ENCODE data around the gene RCAN2.

The RCAN2 gene

DNA sequence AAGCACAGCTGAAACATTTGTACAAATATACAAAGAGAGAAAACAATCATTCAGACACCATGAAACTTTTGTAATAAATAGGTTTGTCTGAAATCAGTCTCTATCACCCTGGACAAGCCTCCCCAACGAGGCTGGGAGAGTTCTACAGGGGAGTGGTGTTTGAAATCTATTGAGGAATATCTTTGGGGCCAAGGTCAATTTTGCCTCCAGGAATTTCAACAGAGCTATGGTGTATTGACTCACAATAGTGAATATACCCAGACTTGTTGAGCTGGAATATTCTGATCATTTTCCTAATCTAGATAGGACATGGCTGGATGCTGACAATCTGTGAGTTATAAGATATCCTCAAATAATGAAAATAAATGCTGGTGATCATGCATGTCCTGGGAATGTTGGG is 269.0 kb downstream of the RCAN2 start:
- Histone ChIP-seq H2AFZ (ENCODE audit: low read length) (no peak overlapping the region), H3K9ac (ENCODE audit: low read length) (no peak overlapping the region), H3K4me3 (ENCODE audit: low read length) (no peak overlapping the region), H4K20me1 (ENCODE audit: insufficient read depth, low read length) (no peaks in the 10 kb centered on the region), H3K4me2 (ENCODE audit: low read depth, low read length) (no peak overlapping the region), H3K9me2 (replicated peaks; ENCODE audit: insufficient read depth, low read length) (no peaks in the 10 kb centered on the region), H3K79me2 (ENCODE audit: low read length) (no peaks in the 10 kb centered on the region), H3F3A (ENCODE audit: insufficient read depth, low read length) (no peaks in the 10 kb centered on the region), H3K4me1 (ENCODE audit: low read length) (peaks cover 9% of the 10 kb centered on the region; the same call in 1 of the 2 replicates), H3K27ac (ENCODE audit: low read length) (no peak overlapping the region), H3K36me3 (replicated peaks; ENCODE audit: insufficient read depth, low read length) (no peaks in the 10 kb centered on the region), H3K27me3 (replicated peaks; ENCODE audit: insufficient read depth, low read length) (no peaks in the 10 kb centered on the region), H3K9me3 (replicated peaks; ENCODE audit: insufficient read depth, low read length) (no peaks in the 10 kb centered on the region)
- no peak for DNase-seq
- TF ChIP-seq EZH2 (optimal IDR thresholded peaks at IDR 0.05; ENCODE audit: low read depth, low read length), result no peak
- no peak for TF ChIP-seq EZH2phosphoT487 (IDR thresholded peaks at IDR 0.05; ENCODE audit: low read length)

DNA sequence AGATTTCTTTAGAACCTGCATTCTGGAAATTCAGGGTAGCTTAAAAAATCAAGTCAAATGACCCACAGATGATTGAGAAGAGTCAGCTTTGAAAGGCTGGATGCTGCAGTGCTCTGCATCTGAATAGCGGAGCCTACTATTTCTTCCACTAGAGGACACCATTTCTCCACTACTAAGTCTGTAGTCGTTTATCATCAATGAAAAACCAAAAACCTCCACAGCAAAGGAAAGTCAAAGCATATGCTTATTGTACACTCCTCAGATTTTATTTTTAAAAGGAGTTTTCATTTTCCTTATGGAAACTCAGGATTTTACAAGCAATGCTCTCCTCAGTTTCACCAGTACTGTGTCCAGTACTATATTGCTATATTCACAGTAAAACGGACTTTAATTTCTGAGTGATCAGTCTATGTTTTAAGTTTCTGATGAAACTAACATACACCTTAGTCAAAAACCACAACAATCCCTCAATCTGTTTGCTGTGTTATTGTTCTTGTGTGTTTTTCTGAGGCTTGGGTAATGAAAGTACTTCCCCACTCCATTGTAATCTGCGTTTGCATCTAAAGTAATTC is 269.9 kb downstream of the RCAN2 start:
- H3K79me2 ChIP-seq (ENCODE audit: low read length), result no peaks in the 10 kb centered on the region
- H3K36me3 ChIP-seq (replicated peaks; ENCODE audit: insufficient read depth, low read length), result no peaks in the 10 kb centered on the region
- H2AFZ ChIP-seq (ENCODE audit: low read length), result no peak overlapping the region
- no peak for TF ChIP-seq EZH2 (optimal IDR thresholded peaks at IDR 0.05; ENCODE audit: low read depth, low read length)
- no peak for TF ChIP-seq EZH2phosphoT487 (IDR thresholded peaks at IDR 0.05; ENCODE audit: low read length)
- TF ChIP-seq, protein P1, sequence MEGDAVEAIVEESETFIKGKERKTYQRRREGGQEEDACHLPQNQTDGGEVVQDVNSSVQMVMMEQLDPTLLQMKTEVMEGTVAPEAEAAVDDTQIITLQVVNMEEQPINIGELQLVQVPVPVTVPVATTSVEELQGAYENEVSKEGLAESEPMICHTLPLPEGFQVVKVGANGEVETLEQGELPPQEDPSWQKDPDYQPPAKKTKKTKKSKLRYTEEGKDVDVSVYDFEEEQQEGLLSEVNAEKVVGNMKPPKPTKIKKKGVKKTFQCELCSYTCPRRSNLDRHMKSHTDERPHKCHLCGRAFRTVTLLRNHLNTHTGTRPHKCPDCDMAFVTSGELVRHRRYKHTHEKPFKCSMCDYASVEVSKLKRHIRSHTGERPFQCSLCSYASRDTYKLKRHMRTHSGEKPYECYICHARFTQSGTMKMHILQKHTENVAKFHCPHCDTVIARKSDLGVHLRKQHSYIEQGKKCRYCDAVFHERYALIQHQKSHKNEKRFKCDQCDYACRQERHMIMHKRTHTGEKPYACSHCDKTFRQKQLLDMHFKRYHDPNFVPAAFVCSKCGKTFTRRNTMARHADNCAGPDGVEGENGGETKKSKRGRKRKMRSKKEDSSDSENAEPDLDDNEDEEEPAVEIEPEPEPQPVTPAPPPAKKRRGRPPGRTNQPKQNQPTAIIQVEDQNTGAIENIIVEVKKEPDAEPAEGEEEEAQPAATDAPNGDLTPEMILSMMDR (IDR thresholded peaks at IDR 0.05; ENCODE audit: low read length), result peak; percentile 83
- peak; percentile 52 for DNase-seq
- no peak overlapping the region for H3K4me3 ChIP-seq (ENCODE audit: low read length)
- no peaks in the 10 kb centered on the region for H4K20me1 ChIP-seq (ENCODE audit: insufficient read depth, low read length)
- H3K9ac ChIP-seq (ENCODE audit: low read length), result no peak overlapping the region
- H3F3A ChIP-seq (ENCODE audit: insufficient read depth, low read length), result no peaks in the 10 kb centered on the region
- no peak overlapping the region for H3K27ac ChIP-seq (ENCODE audit: low read length)
- H3K9me3 ChIP-seq (replicated peaks; ENCODE audit: insufficient read depth, low read length), result no peaks in the 10 kb centered on the region
- no peaks in the 10 kb centered on the region for H3K27me3 ChIP-seq (replicated peaks; ENCODE audit: insufficient read depth, low read length)
- no peak overlapping the region for H3K4me2 ChIP-seq (ENCODE audit: low read depth, low read length)
- H3K9me2 ChIP-seq (replicated peaks; ENCODE audit: insufficient read depth, low read length), result no peaks in the 10 kb centered on the region
- peaks cover 9% of the 10 kb centered on the region; the same call in 1 of the 2 replicates for H3K4me1 ChIP-seq (ENCODE audit: low read length)

DNA sequence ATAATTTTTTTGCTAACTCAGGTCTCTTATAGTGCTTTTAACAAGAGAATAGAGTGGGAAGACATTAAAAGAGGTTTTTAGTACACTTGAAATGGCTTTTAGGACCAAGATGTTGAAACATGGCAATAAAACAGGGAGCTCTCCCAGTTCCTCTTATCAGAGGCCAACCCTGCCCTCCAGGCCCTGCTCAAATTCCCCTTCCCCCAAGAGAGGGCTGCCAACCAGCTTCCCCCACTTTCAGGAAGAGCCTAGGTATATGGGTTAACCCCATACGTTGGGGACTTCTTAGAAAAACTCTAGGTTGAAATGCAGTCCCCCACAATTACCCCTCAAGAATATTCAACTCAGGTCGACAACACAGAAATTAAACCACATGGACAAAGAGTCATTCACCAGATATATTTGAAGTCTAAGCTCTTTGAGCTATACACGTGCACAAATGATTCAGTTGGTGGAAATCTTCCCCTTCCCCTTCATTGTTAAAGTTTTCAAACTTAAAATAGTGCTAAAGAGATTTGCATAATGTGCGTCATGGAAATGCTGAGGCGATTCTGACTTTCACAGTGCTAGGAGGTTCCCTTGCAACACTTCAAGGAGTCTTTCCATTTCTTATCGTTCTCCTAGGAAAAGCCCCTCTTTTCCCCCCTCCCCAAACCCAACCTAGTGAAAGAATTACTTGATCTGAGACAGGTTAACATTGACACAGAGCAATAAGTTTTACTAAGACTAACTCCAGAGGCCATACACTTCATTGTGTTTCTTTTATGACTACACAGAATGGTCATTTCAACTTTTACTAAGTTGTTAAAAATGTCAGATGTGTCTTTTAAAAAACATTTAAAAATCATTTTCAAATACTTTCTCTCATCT is 270.7 kb downstream of the RCAN2 start:
- Histone ChIP-seq H3K79me2 (ENCODE audit: low read length) (no peaks in the 10 kb centered on the region), H3K4me2 (ENCODE audit: low read depth, low read length) (no peak overlapping the region), H2AFZ (ENCODE audit: low read length) (no peak overlapping the region), H3F3A (ENCODE audit: insufficient read depth, low read length) (no peaks in the 10 kb centered on the region), H3K9me3 (replicated peaks; ENCODE audit: insufficient read depth, low read length) (no peaks in the 10 kb centered on the region), H3K9ac (ENCODE audit: low read length) (no peak overlapping the region), H3K4me3 (ENCODE audit: low read length) (no peak overlapping the region), H3K27me3 (replicated peaks; ENCODE audit: insufficient read depth, low read length) (no peaks in the 10 kb centered on the region), H3K36me3 (replicated peaks; ENCODE audit: insufficient read depth, low read length) (no peaks in the 10 kb centered on the region), H3K4me1 (ENCODE audit: low read length) (peaks cover 9% of the 10 kb centered on the region; the same call in 1 of the 2 replicates), H3K27ac (ENCODE audit: low read length) (no peak overlapping the region), H3K9me2 (replicated peaks; ENCODE audit: insufficient read depth, low read length) (no peaks in the 10 kb centered on the region), H4K20me1 (ENCODE audit: insufficient read depth, low read length) (no peaks in the 10 kb centered on the region)
- TF ChIP-seq, protein P1 (IDR thresholded peaks at IDR 0.05; ENCODE audit: low read length), result no peak
- TF ChIP-seq EZH2phosphoT487 (IDR thresholded peaks at IDR 0.05; ENCODE audit: low read length), result no peak
- TF ChIP-seq EZH2 (optimal IDR thresholded peaks at IDR 0.05; ENCODE audit: low read depth, low read length), result no peak
- peak; percentile 19 for DNase-seq
